GM18873 (cell line): ENCODE measurements around the gene HSD3B7.
"Not testable (repeated sequence)": the region's sequence is repeated elsewhere in the genome, so short reads cannot be mapped to it uniquely, and the experiment has no call there.

ENCODE experiments used
- ATAC-seq: cut with Tn5 transposase; IDR thresholded peaks from one replicate; pipeline ENCODE4 v1.9.1; 2021; ENCODE audit warnings: mild to moderate bottlenecking, moderate library complexity, moderate number of reproducible peaks; ENCODE audit not compliant: unreplicated experiment, low FRiP score

The HSD3B7 gene

DNA sequence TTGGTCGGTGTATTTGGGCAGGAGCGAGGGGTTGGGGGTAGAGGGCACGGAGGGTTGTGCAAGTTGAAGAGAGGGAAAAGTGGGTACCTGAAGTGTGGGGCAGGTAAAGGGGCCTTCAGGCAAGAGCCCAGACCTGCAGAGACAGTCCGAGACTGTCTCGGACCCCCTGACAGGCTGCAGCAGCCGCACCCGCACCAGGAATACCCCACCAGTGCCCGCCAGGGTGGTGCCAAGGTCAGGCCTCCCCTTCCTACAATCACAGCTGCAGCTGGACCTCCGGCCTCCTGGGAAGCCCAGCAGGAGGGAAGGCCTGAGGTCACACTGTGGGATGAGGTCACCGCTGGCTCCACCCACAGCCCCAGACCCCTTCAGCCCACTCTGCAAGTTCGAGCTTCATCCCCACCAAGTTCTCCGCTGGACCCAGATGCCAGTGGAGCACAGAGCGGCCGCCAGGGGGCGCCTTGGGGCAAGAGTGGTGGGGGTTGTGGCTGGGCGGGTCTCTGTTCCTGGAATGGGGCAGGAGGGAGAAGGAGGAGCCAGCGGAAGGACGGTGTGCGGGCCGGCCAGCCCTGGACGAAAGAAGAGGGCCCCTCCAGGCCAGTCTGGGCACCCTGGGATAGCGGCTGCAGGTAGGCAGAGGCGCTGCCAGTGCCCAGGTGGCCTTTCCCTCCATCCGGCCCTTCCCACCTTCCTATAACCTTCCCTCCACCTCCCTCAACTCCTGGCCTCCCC lies at the start of gene HSD3B7:
HSD3B7 (plus strand) TSS at position 539 of the 732 bp plus-strand sequence. CDS start 452 bp downstream, outside the sequence.
- ATAC-seq, result no peak

DNA sequence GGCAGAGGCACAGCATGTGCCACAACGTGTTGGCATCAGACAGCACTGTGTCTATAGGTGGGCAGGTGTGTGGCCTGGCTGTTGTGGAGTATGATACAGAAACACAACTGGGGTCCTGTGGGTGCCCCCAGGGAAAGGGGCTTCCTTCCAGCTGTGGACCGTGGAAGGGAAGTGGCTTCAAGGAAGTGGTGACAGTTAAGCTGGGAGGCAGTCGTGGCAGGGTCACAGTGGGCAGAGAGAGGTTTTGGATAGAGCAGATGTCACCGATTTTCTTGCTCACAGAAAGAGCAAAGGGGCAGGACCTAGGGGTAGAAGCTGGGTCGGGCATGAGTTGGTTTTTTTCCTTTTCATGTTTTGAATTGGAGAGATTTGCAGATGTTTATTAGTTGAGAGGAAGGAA lies 47.3 kb upstream of the HSD3B7 start:
- ATAC-seq, result no peak

DNA sequence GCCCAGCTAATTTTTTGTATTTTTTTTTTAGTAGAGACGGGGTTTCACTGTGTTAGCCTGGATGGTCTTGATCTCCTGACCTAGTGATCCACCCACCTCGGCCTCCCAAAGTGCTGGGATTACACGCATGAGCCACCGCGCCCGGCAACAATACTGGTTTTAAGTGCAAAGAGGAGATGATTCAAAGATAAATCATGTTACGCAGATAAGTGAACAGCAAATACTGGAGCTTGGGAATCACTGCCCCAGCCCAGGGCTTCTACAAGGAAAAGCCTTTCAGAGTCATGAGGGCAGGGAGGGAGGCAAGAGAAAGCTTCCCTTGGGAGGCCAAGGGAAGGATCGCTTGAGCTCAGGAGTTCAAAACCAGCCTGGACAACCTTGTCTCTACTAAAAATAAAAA lies 45.4 kb upstream of the HSD3B7 start:
- ATAC-seq, result not testable (repeated sequence)

DNA sequence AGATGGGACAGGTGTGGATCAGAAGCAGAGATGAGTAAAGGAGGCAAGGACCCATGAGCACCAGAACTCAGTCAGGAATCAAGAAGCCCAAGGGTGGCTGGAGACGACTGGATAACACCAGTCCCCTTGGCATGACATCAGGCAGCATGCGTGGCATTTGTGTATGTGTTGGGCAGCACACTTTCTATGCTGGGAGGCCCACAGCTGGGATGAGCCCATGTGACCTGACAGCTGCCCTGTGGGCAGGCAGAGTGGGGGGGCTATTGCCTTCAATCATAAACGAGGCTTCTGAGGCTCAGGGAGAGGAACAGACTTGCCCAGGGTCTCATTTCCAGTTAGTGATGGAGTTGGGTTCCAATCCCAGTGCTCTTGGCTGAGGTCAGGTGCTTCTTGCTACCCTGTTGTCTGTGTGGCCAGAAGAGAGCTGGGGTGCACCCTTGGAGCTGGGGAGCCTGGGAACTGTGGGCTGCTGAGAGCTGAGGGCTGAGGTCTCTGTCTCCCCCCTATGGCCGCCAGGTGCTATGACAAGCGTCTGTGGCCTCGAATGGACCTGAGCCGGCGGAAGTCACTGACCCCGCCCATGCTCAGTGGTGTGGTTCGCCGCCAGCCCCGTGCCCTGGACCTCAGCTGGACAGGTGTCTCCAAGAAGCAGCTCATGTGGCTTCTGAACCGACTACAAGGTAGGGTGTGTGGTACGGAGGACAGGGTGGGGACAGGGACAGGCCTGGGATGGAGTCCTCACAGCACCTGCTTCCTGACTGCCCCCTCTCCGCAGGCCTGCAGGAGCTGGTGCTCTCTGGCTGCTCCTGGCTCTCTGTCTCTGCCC lies 43.2 kb upstream of the HSD3B7 start:
- ATAC-seq, result peak; percentile 74

DNA sequence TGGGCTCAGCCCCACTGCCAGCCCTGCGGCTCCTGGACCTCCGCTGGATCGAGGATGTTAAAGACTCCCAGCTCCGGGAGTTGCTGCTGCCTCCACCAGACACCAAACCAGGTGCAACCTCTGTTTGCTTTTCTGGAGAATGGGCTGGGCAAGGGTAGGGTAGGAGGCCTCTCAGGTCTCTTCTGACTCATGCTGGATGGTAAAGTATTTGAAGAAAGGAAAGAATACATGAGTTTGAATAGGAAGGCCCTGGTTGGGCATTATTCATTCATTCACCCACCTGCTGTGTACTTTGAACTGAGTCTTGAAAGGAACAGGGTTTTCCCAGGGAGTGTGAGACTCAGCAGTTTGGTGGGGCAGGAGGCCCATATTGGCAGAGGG lies 42.6 kb upstream of the HSD3B7 start:
- ATAC-seq, result no peak

DNA sequence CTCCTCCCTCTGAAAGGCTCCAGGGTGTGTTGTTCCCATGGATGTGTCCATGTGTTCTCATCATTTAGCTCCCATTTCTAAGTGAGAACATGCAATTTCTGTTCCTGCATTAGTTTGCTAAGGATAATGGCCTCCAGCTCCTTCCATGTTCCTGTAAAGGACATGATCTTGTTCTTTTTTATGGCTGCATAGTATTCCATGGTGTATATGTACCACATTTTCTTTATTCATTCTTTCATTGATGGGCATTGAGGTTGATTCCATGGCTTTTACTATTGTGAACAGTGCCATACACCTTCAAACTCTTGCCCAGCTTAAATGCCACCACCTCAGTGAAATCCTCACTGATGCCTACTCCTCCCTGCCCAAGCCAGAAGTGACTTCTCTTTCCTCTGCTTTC lies 40.7 kb upstream of the HSD3B7 start:
- ATAC-seq, result no peak

DNA sequence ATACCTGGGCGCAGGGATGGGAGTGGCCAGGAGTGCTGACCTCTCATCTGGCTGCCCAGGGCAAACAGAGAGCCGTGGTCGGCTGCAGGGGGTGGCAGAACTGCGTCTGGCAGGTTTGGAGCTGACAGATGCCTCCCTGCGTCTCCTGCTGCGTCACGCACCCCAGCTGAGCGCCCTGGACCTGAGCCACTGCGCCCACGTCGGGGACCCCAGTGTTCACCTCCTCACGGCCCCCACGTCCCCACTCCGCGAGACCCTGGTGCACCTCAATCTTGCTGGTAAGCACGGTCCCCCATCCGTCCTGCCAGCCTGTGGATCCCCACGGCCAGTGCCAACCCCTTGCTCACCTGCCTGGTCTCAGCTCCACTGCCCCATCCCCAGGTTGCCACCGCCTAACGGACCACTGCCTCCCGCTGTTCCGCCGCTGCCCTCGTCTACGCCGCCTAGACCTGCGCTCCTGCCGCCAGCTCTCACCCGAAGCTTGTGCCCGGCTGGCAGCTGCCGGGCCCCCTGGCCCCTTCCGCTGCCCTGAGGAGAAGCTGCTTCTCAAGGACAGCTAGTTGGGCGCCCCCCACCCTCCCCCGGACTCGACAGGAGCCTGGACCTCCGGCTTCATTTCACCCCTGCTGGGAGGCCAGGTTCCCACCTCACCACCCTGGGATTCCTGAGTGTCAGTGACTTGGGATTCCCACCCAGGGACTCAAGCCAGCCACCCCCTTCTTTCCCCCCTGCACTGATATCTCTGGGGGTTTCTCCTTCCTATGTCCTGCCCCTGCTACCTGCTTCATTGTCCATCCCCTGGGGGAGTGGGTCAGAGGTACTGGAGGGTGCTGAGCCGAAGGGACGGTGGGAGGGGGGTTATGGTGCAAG lies 38.1 kb upstream of the HSD3B7 start:
- ATAC-seq, result no peak

DNA sequence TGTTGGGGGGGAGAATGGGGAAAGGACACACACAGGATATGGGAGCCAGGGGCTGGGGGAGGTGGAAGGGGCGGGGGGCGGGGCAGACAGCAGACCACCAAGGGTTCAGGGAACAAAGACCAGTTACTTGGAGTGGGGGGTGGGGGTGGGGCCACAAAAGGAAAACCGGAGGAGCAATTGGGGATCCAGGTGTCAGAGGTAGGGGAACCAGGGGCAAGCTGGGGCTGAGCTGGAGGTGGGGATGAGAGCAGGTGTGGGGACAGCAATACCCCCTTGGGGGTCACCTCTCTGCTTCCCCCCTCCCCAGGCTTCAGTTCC lies 37.5 kb upstream of the HSD3B7 start:
- no peak for ATAC-seq

DNA sequence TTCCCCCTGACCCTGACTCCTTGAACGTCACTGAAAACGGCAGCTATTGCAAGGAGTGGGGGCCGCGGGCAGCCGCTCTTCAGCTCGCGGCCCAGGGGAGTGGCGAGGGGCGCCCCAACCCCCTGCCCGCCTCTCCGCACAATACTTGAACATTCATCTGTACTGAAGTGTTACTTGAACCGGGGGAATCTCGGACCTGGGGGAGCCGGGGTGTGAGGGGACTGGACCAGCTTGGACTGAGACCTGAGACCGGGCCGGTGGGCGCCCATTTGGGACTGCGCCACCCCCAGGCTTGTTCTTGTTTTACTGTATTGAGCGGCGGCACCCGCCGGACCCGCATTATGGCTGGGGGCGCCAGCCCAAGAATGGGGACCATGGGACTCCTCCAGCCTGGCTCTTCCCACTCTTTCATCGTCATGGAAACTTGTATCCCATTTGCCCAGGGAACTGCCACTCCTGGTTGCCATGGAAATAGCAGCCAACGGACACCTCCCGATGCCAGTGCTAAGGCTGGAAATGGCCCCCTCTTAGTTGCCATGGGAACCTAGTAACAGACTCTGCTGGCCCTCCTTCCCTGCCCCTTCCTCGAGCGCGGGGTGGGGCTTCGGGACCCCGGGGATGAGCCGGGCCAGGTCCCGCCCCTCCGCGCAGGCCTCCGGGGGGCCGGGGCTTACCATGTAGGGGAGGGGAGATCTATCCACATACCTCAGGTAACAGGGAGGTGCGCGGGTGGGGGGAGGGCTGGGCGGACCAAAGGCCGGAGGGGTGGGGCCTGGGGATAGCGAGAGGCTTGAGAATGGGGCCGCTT lies 36.9 kb upstream of the HSD3B7 start:
- ATAC-seq, result no peak

DNA sequence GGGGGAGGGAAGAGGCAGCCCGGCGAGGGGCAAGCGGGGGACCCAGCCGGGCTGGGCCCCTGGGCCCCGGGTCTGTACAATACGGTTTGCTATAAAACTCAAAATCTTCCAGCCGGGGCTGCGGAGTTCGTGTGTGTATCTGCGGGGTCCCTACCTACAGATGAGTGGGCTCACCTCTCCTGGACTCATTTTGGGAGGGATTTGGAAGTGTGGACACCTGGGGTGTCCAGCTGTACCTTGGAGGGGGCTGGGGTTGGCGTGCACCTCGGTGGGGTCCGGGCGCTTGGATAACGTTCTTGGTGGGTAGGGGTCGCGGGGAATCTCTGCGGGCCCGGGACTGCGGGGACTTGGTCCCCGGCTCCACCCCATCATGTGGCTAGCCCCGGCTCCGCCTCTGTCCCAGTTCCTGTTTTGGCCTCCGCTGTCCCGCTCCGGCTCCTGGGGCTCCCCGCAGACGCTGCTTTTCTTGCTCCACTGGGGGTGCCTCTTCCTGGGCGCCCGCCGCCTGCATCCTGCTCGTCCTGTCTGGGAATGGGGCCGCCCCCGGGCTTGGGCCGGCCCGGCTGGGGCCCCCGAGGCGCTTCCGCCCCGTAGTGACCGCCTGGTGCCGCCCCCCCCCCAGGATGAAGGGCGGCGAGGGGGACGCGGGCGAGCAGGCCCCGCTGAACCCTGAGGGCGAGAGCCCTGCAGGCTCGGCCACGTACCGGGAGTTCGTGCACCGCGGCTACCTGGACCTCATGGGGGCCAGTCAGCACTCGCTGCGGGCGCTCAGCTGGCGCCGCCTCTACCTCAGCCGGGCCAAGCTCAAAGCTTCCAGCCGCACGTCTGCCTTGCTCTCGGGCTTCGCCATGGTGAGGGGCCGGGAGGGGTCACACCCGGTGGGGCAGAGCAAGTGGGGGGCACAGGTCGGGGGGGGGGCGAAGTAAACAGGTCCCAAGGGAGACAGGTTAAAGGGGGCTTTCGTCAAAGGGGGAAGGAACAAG lies 36.0 kb upstream of the HSD3B7 start, which contains the start of gene ORAI3:
ORAI3 (plus strand) TSS at position 402 of the 983 bp plus-strand sequence; CDS start at position 624, 222 bp downstream.
- ATAC-seq, result peak; percentile 41

DNA sequence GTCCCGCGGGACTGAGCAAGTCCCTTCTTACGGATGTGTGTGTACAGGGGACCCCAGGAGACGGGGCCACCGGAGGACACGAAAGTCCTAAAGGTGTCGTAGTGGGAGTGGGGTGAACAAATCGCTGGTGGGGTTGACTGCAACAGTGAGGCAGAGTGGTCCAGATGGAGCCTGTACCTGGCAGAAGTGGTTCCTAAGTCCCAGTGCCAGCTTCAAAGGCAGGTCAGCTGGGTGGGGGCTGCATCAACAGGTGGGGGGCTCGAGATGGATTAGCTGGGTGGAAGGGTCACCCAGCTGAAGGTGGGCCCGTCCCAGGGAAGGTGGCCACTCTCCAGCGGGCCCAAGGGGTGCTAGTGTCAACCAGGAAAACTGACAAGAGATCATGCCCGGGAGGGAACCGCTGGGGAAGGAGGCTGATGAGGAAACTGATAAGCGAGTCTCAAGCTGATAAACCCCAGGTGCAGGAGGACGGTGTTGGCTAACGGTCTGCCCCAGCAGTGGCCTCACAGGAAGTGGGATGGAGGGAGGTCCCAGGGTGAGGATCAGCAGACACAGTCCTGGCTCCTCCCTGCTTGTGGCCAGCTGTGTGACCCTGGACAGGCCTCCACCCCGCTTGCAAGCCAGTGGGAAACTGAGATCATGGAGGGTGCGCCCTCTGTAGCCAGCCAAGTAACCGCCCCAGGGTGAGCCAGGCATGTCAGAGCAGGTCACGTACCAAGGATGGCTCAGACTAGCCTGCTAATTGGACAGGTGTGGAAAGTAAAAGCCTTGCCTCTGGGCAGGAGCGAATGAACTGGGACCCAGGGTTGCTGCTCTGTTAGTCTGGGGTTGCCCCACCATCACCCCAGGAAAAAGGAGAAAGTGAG lies 35.1 kb upstream of the HSD3B7 start:
- ATAC-seq, result peak; percentile 35

DNA sequence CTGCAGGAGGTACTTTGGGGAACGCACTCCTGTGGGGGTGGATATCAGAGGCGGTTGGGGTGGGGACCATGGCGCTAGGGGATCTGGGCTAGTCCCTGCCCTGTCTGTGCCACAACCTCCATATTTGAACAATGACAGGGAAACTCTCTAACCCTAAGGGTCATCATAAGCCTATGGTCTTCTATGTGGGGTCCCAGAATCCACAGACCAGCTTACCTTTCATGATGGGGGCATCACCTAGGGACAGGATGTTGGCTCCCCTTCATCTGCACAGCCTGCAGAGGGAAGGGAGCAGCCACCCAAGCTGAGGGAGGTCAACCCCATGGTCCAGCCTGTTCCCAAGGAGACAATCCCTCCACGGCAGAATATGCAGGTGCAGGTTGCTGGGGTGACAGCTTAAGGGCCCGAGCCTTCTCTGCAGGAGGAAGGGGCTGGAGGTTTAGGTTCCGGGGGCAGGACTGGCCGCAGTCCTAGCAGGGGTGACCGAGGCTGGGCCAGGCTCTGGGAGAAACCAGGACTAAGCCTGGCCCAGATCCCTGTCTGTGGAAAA lies 34.4 kb upstream of the HSD3B7 start:
- no peak for ATAC-seq

DNA sequence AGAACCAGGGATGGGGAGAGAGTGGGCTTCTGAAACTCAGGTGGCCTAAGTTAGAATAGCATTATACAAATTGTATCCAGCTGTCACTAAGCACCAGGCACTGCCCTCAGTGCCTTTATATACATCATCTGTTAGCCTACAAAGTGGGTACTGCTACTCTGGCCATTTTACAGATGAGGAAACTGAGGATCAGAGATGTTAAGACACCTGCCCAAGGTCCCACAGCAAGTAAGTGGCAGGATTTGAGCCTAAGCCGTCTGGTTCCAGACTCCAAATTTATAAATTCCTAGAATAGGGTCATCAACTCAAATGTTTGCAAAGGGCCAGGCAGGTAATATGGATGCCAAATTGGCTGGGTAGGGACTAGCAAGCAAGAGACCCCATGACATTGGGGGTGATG lies 33.8 kb upstream of the HSD3B7 start:
- no peak for ATAC-seq

DNA sequence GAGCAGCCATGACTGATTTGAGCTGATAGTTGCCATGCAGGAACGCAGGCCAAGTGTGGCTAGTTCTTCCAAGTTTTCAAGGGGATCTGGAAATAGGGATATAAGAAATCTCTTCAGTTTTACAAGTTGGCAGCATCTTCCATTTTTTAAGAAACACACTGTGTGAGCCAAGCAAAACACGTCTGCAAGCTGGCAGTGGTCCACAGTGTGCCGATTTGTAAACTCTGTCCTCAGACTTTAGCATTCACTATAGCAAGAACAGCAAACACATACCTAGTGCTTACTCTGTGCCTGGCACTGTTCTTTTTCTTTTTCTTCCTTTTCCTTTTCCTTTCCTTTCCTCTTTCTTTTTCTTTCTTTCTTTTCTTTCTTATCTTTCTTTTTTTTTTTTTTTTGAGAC lies 33.3 kb upstream of the HSD3B7 start:
- no peak for ATAC-seq

DNA sequence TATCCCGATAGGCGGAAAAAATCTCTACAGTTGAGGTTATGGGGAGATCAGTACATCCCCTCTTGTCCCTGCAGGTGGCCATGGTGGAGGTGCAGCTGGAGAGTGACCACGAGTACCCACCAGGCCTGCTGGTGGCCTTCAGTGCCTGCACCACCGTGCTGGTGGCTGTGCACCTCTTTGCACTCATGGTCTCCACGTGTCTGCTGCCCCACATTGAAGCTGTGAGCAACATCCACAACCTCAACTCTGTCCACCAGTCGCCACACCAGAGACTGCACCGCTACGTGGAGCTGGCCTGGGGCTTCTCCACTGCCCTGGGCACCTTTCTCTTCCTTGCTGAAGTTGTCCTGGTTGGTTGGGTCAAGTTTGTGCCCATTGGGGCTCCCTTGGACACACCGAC lies 31.9 kb upstream of the HSD3B7 start:
- no peak for ATAC-seq

DNA sequence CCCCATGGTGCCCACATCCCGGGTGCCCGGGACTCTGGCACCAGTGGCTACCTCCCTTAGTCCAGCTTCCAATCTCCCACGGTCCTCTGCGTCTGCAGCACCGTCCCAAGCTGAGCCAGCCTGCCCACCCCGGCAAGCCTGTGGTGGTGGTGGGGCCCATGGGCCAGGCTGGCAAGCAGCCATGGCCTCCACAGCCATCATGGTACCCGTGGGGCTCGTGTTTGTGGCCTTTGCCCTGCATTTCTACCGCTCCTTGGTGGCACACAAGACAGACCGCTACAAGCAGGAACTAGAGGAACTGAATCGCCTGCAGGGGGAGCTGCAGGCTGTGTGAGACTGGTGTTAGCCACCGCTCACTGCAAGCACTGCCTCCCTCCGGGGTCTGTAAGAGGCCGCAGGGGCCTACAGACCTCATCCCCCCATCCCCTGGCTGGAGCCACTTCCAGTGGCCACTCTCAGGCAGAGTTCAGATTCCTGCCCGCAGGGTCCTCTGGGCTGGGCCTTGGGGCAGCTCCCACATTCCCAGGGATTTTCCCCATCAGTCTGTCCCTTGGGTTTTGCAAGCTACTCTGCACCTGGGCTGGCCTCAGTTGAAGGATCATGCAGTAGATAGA lies 31.4 kb upstream of the HSD3B7 start:
- ATAC-seq, result peak; percentile 36

DNA sequence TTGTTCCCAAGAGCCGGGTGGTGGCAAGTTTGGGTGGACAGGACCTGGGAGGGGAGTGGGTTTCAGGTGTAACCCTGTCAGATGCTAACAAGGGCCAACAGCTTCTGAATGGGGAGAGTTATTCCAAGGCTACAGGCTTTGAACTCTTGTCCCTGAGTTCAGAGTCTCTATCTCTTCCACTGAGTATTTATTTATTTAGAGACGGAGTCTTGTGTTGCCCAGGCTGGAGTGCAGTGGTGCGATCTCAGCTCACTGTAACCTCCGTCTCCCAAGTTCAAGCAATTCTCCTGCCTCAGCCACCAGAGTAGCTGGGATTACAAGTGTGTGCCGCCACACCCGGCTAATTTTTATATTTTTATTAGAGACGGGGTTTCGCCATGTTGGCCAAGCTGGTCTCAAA lies 30.0 kb upstream of the HSD3B7 start:
- no peak for ATAC-seq
